Melanocyte of skin (primary cell): ENCODE measurements around the gene PRELP. TPM values are rescaled to one million over a fixed set of nuclear protein-coding genes. Genes with fewer than 3 reads are reported as not detected.

ENCODE experiments used
- total RNA-seq, 2 donors: library from RNA; depleted of rRNA; stranded (reverse); fragments of >200 nt; gene quantifications; 2 replicates each; pipeline ENCODE4 v1.2.3, GENCODE V29; 2012

Gene PRELP
- total RNA-seq = under 1 TPM; 0.33 to 0.34 TPM

DNA sequence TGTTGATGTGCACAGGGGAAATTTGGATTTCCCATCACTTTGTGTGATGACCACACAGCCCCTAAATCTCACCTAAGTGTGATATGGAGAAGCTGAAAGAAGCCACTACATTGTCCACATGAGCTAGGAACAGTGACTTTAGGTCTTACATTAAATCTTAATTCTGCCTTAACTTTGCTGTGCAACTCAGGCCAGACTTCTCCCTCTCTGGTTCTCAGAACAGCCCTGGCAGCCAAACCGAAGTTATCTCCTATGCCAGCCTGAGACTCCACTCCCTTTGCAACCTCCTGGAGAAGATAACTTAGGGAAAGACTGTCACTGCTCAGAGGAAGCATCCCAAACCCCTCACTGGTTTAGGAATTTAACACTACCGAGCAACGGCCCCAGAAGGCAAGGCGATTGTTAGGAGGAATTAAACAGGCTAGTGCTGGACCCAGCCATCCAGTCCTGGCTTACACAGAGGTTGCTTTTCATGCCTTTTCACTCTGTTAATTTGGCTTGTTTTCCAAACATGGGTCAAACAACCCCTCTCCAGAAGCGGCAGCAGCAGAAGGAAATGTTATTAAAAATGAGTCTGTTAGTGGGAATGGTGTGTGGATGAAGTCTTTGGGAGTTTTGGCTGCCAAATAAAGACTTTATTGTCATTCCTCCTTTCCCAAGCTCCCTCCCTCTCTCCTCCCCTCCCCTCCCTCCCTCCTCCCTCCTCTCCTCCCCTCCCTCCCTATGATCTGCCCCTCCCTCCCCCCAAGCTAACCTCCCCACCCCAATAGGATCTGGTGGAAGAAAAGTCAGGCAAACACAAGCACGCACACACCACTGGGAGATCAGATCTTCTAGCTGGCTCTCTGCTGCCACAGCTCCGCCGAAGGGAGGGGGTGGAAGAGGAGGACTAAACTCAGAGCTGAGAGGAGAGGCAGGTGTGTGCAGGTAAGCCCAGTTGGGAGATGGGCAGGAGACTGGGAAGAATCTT lies at the start of gene PRELP:
TSS of gene PRELP (plus strand) at position 795 of the 970 bp plus-strand sequence. CDS start 7,379 bp downstream, outside the sequence.

GRCh38 chr1:203493901-203494300 lies 18.3 kb downstream of the PRELP start, which contains the start of gene OPTC:
Gene OPTC, plus strand, starts transcription at chr1:203494153. Its CDS starts 1,853 bp downstream, at chr1:203496006.

Other genes with a start within 250 kb of the PRELP start
- not detected for gene CHIT1, start 246.1 kb upstream of the PRELP start, total RNA-seq
- gene BTG2, start 170.3 kb upstream of the PRELP start, total RNA-seq = 1 to 10 TPM; 3.3 to 5.2 TPM
- not detected for gene FMOD, start 124.7 kb upstream of the PRELP start, total RNA-seq
- gene OPTC, start 18.3 kb downstream of the PRELP start, total RNA-seq = not detected
- gene ATP2B4, start 151.0 kb downstream of the PRELP start, total RNA-seq = 10 to 100 TPM; 76.1 to 87.6 TPM